Stimulated activated memory B cell treated with anti-CD40 and anti-IgM and Interleukin-4, amounts not matched to agents 10 μg/mL and 1 μg/mL and 100 μg/mL, for 72 hours (primary cell): ENCODE results near the gene PHLDB2.

ENCODE experiments used
- ATAC-seq: fragments of 150-1000 bp; cut with Tn5 transposase; 2 replicates; pipeline ENCODE4 v1.10.0; 2021
- H3K27ac Mint-ChIP-seq: one replicate; pipeline ENCODE4 v1.8.0; 2022; ENCODE audit warnings: mild to moderate bottlenecking, mixed read lengths
- H3K27me3 Mint-ChIP-seq: one replicate; pipeline ENCODE4 v1.8.0; 2022; ENCODE audit warnings: mixed read lengths
- H3K36me3 Mint-ChIP-seq: one replicate; pipeline ENCODE4 v1.8.0; 2022; ENCODE audit warnings: mixed read lengths
- H3K4me1 Mint-ChIP-seq: one replicate; pipeline ENCODE4 v1.8.0; 2022; ENCODE audit warnings: mixed read lengths
- H3K4me3 Mint-ChIP-seq: one replicate; pipeline ENCODE4 v1.8.0; 2022; ENCODE audit warnings: mild to moderate bottlenecking, moderate library complexity, mixed read lengths
- H3K9me3 Mint-ChIP-seq: one replicate; pipeline ENCODE4 v1.8.0; 2022; ENCODE audit warnings: mixed read lengths

PHLDB2 gene

GRCh38 chr3:111948786-111949185 lies 89.7 kb downstream of the PHLDB2 start:
- peaks cover 10% of the 10 kb centered on the region for H3K27me3 Mint-ChIP-seq

GRCh38 chr3:111949712-111950111 lies 90.6 kb downstream of the PHLDB2 start:
- peaks cover 10% of the 10 kb centered on the region for H3K27me3 Mint-ChIP-seq
- no peaks in the 10 kb centered on the region for H3K4me1 Mint-ChIP-seq
- no peaks in the 10 kb centered on the region for H3K9me3 Mint-ChIP-seq
- peaks cover 4% of the 10 kb centered on the region for H3K36me3 Mint-ChIP-seq
- no peak overlapping the region for H3K4me3 Mint-ChIP-seq
- no peak for ATAC-seq
- no peak overlapping the region for H3K27ac Mint-ChIP-seq

More at GRCh38 chr3:111948786-111949185, 89.7 kb downstream of the PHLDB2 start:
- Mint-ChIP-seq H3K4me1 (no peaks in the 10 kb centered on the region), H3K9me3 (no peaks in the 10 kb centered on the region), H3K4me3 (no peak overlapping the region), H3K27ac (no peak overlapping the region), H3K36me3 (peaks cover 4% of the 10 kb centered on the region)
- ATAC-seq = no peak

DNA sequence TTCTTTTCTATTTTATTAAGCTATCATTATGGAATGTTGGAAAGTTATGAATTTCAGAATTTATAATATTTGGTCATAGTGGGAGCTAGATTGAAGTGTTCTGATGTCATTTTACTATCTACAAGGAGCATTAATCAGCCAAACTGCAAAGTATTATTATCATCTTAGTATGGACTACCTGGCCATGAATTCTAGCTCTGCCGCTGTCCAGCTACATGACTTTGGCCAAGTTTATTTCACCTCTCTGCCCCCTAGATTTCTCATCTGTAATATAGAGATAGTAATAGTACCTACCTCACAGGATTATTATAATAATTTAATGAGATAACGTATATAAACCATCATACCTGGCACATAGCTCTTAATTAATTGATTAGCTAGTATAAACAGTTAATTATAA lies 92.0 kb downstream of the PHLDB2 start:
- Mint-ChIP-seq H3K4me3 (no peak overlapping the region), H3K9me3 (no peaks in the 10 kb centered on the region), H3K4me1 (no peaks in the 10 kb centered on the region), H3K27ac (no peak overlapping the region), H3K27me3 (peaks cover 10% of the 10 kb centered on the region), H3K36me3 (peaks cover 4% of the 10 kb centered on the region)
- no peak for ATAC-seq

- no peaks in the 10 kb centered on the region for H3K9me3 Mint-ChIP-seq
- no peak overlapping the region for H3K27ac Mint-ChIP-seq
- ATAC-seq = no peak
- H3K4me1 Mint-ChIP-seq = no peaks in the 10 kb centered on the region
- H3K27me3 Mint-ChIP-seq = peaks cover 10% of the 10 kb centered on the region
- peaks cover 4% of the 10 kb centered on the region for H3K36me3 Mint-ChIP-seq
- no peak overlapping the region for H3K4me3 Mint-ChIP-seq
Measured at GRCh38 chr3:111952086-111952485, 93.0 kb downstream of the PHLDB2 start.

- Mint-ChIP-seq H3K27me3 (peaks cover 10% of the 10 kb centered on the region), H3K4me1 (no peaks in the 10 kb centered on the region), H3K27ac (no peak overlapping the region), H3K9me3 (no peaks in the 10 kb centered on the region), H3K36me3 (peaks cover 4% of the 10 kb centered on the region), H3K4me3 (no peak overlapping the region)
- no peak for ATAC-seq
Measured at GRCh38 chr3:111952866-111953450, 93.9 kb downstream of the PHLDB2 start.

DNA sequence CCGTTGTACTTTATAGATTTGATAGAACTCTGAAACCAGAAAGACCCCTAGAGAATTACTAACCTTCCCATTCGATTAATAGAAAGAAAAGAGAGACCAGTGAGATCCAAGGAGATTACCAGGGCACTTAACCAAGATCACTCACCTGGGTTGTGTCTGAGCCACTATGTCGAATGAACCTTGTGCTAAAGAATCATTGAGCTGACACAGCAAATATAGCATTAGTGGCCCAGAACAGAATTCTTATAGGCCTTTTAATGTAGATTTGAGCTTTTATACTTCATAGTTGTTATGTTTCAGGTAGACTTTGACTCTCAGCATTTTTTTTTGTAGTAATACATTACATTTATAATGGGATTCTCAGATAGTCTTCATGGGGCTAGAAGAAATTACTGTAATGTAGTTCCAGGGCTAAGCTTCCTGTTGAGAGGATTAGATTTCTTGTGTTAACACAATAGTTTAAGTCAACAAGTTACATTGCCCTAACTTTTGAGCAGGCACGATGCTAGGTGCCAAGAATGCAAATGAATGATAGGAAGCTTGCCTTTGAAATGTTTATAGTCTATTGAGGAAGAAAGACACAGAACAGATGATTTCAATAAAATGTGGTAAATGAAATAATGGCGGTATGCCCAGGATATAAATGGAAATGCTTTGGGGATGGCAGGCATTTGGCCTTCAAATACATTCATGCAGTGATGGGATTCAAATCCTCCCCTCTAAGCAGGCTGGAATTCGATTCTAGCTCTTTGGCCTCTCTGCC lies 95.3 kb downstream of the PHLDB2 start:
- Mint-ChIP-seq H3K9me3 (no peaks in the 10 kb centered on the region), H3K36me3 (peaks cover 4% of the 10 kb centered on the region), H3K27me3 (peaks cover 6% of the 10 kb centered on the region), H3K4me1 (no peaks in the 10 kb centered on the region), H3K27ac (no peak overlapping the region), H3K4me3 (no peak overlapping the region)
- ATAC-seq = no peak

DNA sequence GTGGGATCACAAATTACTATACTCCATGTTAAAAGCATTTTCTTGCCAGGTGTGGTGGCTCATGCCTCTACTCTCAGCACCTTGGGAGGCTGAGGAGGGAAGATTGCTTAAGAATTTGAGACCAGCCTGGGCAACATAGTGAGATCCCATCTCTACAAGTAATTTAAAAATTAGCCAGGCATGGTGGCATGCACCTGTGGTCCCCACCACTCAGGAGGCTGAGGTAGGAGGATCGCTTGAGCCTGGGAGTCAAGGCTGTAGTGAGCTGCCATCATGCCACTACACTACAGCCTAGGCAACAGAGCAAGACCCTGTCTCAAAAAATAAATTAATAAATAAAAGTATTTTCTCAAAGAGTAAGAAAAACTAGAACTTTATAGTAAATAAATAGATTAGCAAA lies 96.8 kb downstream of the PHLDB2 start:
- Mint-ChIP-seq H3K27me3 (no peaks in the 10 kb centered on the region), H3K4me1 (no peaks in the 10 kb centered on the region), H3K4me3 (no peak overlapping the region), H3K9me3 (no peaks in the 10 kb centered on the region), H3K27ac (no peak overlapping the region), H3K36me3 (no peaks in the 10 kb centered on the region)
- ATAC-seq = no peak

GRCh38 chr3:111956449-111956848 lies 97.4 kb downstream of the PHLDB2 start:
- Mint-ChIP-seq H3K4me3 (no peak overlapping the region), H3K36me3 (no peaks in the 10 kb centered on the region), H3K27me3 (no peaks in the 10 kb centered on the region), H3K4me1 (no peaks in the 10 kb centered on the region), H3K27ac (no peak overlapping the region), H3K9me3 (no peaks in the 10 kb centered on the region)
- no peak for ATAC-seq

DNA sequence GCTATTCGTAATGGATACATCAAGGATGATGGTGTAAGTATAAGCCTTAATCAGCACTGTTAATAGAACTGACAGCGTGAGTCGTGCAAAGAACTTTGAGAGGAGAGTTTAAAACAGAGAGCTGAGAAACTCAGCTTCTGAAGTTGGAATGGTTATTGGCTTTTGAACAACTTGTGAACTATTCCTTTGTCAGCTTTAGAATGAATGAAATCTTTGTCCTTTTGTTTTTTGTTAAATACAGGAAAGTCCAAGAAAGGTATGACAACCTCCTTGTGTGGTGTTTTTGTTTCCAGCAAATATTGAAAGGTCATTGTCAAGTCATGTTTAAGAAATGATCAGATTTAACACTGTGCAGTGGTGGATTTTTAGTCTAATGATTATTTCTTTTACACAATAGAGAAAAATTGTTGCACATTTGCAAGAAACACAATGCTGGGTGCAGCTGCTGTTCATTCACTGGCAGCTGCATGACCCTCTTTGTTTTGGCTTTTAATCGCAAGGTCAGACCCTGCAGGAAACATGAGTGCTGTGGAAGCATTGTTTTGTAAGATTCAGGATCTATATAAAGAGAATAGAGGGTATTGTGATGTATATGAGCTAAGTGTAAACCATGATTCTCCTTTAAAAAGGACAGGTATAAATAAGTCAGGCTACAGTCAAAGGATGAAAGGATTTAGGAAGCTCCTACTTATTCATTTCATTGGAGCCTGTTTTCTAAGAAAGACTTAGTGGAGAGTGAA lies 98.1 kb downstream of the PHLDB2 start:
- Mint-ChIP-seq H3K27me3 (no peaks in the 10 kb centered on the region), H3K36me3 (no peaks in the 10 kb centered on the region), H3K4me1 (no peaks in the 10 kb centered on the region), H3K27ac (no peak overlapping the region), H3K4me3 (no peak overlapping the region), H3K9me3 (no peaks in the 10 kb centered on the region)
- ATAC-seq = no peak

GRCh38 chr3:111961461-111962164 lies 102.5 kb downstream of the PHLDB2 start:
- no peaks in the 10 kb centered on the region for H3K4me1 Mint-ChIP-seq
- ATAC-seq = no peak
- H3K9me3 Mint-ChIP-seq = no peaks in the 10 kb centered on the region
- H3K36me3 Mint-ChIP-seq = no peaks in the 10 kb centered on the region
- no peak overlapping the region for H3K4me3 Mint-ChIP-seq
- no peak overlapping the region for H3K27ac Mint-ChIP-seq
- no peaks in the 10 kb centered on the region for H3K27me3 Mint-ChIP-seq

- no peak overlapping the region for H3K27ac Mint-ChIP-seq
- H3K36me3 Mint-ChIP-seq = no peaks in the 10 kb centered on the region
- no peak for ATAC-seq
- H3K9me3 Mint-ChIP-seq = no peaks in the 10 kb centered on the region
- no peaks in the 10 kb centered on the region for H3K27me3 Mint-ChIP-seq
- peaks cover 12% of the 10 kb centered on the region for H3K4me1 Mint-ChIP-seq
- no peak overlapping the region for H3K4me3 Mint-ChIP-seq
Measured at GRCh38 chr3:111963424-111963823, 104.4 kb downstream of the PHLDB2 start.

- H3K27ac Mint-ChIP-seq = no peak overlapping the region
Measured at GRCh38 chr3:111965484-111965883, 106.4 kb downstream of the PHLDB2 start.

GRCh38 chr3:111967068-111967467 lies 108.0 kb downstream of the PHLDB2 start:
- Mint-ChIP-seq H3K4me1 (peaks cover 12% of the 10 kb centered on the region), H3K9me3 (no peaks in the 10 kb centered on the region), H3K36me3 (no peaks in the 10 kb centered on the region), H3K27me3 (no peaks in the 10 kb centered on the region), H3K4me3 (no peak overlapping the region), H3K27ac (peak overlapping the region; percentile 30)
- no peak for ATAC-seq

More at GRCh38 chr3:111965484-111965883, 106.4 kb downstream of the PHLDB2 start:
- Mint-ChIP-seq H3K4me3 (no peak overlapping the region), H3K9me3 (no peaks in the 10 kb centered on the region), H3K36me3 (no peaks in the 10 kb centered on the region), H3K4me1 (peaks cover 12% of the 10 kb centered on the region), H3K27me3 (no peaks in the 10 kb centered on the region)
- no peak for ATAC-seq

- no peaks in the 10 kb centered on the region for H3K9me3 Mint-ChIP-seq
- ATAC-seq = peak; percentile 82
- no peaks in the 10 kb centered on the region for H3K36me3 Mint-ChIP-seq
- H3K4me3 Mint-ChIP-seq = peak overlapping the region; percentile 52
- H3K4me1 Mint-ChIP-seq = peaks cover 12% of the 10 kb centered on the region
- H3K27ac Mint-ChIP-seq = peak overlapping the region; percentile 30
- no peaks in the 10 kb centered on the region for H3K27me3 Mint-ChIP-seq
Measured at GRCh38 chr3:111967651-111968274, 108.7 kb downstream of the PHLDB2 start.
